DMS 273 (cell line): ENCODE measurements around the gene TENT4A.

ENCODE experiments used
- DNase-seq: peaks from one replicate; lab custom pipeline; 2025; ENCODE audit not compliant: unreplicated experiment; lab: John Stamatoyannopoulos, UW

Gene TENT4A

DNA sequence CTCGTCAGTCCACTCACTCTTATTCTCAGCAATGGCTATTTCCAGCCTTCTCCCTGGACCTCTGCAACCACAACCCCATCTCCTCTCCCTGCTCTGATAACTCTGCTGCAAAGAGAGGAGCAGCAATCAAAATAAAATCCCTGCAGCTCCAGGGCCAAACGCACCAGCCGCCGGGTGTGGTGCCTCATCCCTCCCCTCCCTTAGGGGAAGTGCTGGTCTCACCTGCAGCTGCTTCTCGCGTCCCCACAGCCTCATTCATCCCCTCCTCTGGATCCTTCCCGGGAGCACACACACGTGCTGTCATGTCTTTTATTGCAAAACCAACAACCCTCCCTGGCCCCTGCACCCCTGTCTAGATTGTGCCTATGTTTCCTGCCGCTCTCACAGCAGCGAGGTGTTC, 77.8 kb downstream of the TENT4A start:
- DNase-seq, result no peak

- no peak for DNase-seq
These were observed 79.1 kb downstream of the TENT4A start for GRCh38 chr5:6792376-6792775.

- DNase-seq, result no peak
These were observed 79.8 kb downstream of the TENT4A start for GRCh38 chr5:6792911-6793471.

GRCh38 chr5:6801236-6801635, 88.0 kb downstream of the TENT4A start:
- no peak for DNase-seq

GRCh38 chr5:6803981-6804550, 90.8 kb downstream of the TENT4A start:
- peak; percentile 33 for DNase-seq

DNA sequence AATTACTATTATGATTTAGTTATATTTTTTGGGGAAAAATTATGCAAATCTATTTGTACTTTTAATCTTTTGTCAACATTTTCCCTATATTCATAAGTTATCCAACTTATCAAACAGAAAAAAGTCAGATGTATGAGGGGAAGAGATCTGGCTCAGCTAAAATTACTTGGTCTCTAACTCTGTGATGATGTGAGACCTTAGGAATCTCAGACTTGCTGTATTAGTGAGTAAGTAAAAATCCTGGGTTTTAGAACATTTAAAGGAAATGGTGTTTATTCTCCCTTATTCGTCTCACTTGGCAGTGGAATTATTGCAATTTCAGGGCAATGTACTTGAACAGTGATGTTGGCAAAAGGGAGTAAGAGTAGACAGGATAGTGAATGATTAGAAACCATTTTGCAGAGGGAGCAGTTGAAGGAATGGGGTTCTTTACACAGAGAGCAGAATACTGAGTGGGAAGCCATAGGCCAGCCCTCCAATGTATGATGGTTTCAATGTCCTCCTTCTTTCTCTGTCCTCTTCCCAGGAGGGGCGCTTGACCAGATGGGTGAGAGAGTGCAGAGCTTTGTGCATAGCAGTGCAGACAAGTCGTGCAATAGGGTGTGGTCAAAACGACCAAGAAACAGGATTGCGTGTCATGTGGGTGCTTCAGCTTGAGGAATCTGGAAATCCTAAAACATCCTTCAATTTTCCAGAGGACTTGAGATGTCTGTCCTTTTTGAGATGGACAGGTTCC, 91.7 kb downstream of the TENT4A start:
- no peak for DNase-seq

DNA sequence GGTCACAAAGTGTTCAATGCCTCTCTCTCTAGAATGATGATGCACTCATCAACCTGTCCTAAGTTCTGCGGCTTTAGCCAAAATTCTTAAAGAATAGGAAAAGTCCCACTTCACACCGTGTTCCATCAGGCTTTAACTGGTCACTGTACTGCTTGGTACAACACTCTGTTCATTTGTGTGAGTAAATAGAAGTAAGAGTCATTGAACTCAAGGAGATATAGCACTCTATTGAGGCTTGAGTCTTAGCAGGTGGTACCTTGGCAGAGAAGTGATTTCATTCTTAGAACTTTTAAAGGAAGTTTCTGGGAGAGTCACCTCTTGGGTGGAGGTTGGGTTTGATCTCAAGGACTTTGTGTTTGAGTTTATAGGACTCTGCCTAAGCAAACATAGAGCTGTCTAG, 92.6 kb downstream of the TENT4A start:
- no peak for DNase-seq
